Pancreas (tissue), 10 donors: ENCODE data around the gene HS3ST4. TPM values are rescaled to one million over a fixed set of nuclear protein-coding genes. Genes with fewer than 3 reads are reported as not detected.

Source experiments
- ATAC-seq, 4 donors: fragments of 200-7000 bp; cut with Tn5 transposase; one replicate each; pipeline versions ENCODE4 v1.8.0 to v1.9.1; 2020; ENCODE audit warnings: mild to moderate bottlenecking in 4 of 4, moderate library complexity in 4 of 4
- DNase-seq, 6 donors: peaks; one replicate each; pipeline ENCODE4 v3.0.0-alpha.2; 2020
- FAIRE-seq: peaks from 2 replicates; lab custom pipeline; 2012; peaks lifted over from hg19 to GRCh38; lab: Jason Lieb, UNC
- H3K27ac ChIP-seq, 4 donors: fragments of 200-600 bp; sonication (generic); 1 replicate in 3 of 4; 2 replicates in 1 of 4; pipeline versions ENCODE4 v1.5.0 to v1.8.0; 2020
- H3K27me3 ChIP-seq, 4 donors: fragments of 200-600 bp; one replicate each; pipeline ENCODE4 v1.8.0; 2021
- H3K36me3 ChIP-seq, 3 donors: fragments of 200-600 bp; sonication (generic) in 1 of 3; one replicate each; pipeline versions ENCODE4 v1.5.0 to v1.8.0; 2020 to 2021
- H3K4me1 ChIP-seq, 3 donors: fragments of 200-600 bp; one replicate each; pipeline ENCODE4 v1.8.0; 2021
- H3K4me3 ChIP-seq, 4 donors: fragments of 200-600 bp; sonication (generic) in 2 of 4; one replicate each; pipeline versions ENCODE4 v1.5.0 to v1.8.0; 2020 to 2021
- H3K9me3 ChIP-seq, 4 donors: fragments of 200-600 bp; one replicate each; pipeline ENCODE4 v1.8.0; 2021
- WGBS, 2 donors: extraction: QIAGEN DNeasy Blood & Tissue Kit; methylation state at CpG; one replicate each; pipeline ENCODE4 v1.1.7; 2013; 5-methylcytosine and 5-hydroxymethylcytosine counted together
- intact Hi-C, 3 donors: fragments of 100-400 bp; cut with DNase I; formaldehyde crosslinking; loops; one replicate each; pipeline versions ENCODE4 v1.11.1 to v1.14.2; 2022
- polyA plus RNA-seq, 2 donors: library from polyadenylated mRNA; stranded (reverse); fragments of 200-250 nt; gene quantifications; one replicate each; pipeline ENCODE4 v1.2.3, GENCODE V29; 2013
- total RNA-seq, 6 donors: library from RNA; stranded (reverse); fragmentation: NEBNext Ultra II Directional in 4 of 6; extraction: Animal tissue kit (Norgen Biotek cat#: 25700) in 4 of 6; gene quantifications; one replicate each; pipeline versions ENCODE4 v1.2.1 to v1.2.4, GENCODE V29; 2021 to 2023
- TF ChIP-seq, protein P1 (sequence below), 4 donors: fragments of 200-600 bp; sonication (generic) in 3 of 4; IDR thresholded peaks; one replicate each; pipeline versions ENCODE4 v1.5.0 to v1.8.0; 2021; ENCODE audit warnings: antibody characterized with exemption in 4 of 4
- donor health status: healthy with polysubstance abuse.
- donor health status: DM: no; HTN: no; CAD: no; lungs with moderate emphysema.
- donor health status: DM: no; HTN: no; CAD: no.
- donor health status: control.
- donor health status: control.
- donor health status: Bipolar disorder and iron deficiency.
- donor health status: DM: yes; HTN: yes; CAD: no.
- donor health status: DM: no; HTN: no; CAD: no.
- donor health status: DM: no; HTN: no; CAD: no.
- donor health status: DM: yes; HTN: yes; CAD: no.

The HS3ST4 gene
- total and polyA plus RNA-seq, 8 donors: 0.05 to 0.19 TPM; not detected in 6

DNA sequence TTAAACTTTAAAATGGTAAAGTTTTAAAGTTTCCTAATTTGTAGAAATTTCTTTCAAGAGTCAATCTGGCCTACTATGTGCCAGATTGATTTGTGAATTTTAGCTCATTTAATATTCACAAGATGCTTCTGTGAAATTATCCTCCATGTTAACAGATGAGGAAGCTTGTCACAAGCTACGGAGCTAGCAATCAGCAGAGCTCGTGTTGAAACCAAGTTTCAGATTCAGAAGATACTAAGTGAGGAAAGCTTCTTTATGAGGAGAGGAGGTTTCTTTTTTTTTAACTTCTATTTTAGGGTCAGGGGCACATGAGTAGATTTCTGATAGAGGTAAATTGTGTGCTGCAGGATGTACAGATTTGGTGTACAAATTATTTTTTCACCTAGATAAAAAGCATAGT is 135.9 kb downstream of the HS3ST4 start:
- ATAC-seq (no peak), FAIRE-seq (no peak)

DNA sequence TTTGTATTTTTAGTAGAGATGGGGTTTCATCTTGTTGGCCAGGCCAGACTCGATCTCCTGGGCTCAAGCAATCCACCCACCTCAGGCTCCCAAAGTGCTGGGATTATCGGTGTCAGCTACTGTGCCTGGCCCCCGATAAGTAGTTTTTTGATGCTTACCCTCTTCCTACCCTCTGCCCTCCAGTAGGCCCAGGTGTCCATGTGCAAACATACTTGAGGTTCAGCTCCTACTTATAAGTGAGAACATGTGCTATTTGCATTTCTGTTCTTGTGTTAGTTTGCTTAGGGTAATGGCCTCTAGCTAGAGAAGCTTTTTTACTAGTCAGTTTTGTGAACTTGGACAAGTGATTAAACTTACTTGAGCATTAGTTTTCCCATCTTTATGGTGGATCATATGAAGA is 136.8 kb downstream of the HS3ST4 start:
- ATAC-seq (no peak), FAIRE-seq (no peak), DNase-seq (no peak)
- no peaks in the 10 kb centered on the region for H3K36me3 ChIP-seq
- no peaks in the 10 kb centered on the region for H3K4me1 ChIP-seq
- no peaks in the 10 kb centered on the region for H3K9me3 ChIP-seq
- H3K27me3 ChIP-seq: no peaks in the 10 kb centered on the region
- H3K4me3 ChIP-seq: no peak overlapping the region
- intact Hi-C loops: no loop called here
- TF ChIP-seq, protein P1, sequence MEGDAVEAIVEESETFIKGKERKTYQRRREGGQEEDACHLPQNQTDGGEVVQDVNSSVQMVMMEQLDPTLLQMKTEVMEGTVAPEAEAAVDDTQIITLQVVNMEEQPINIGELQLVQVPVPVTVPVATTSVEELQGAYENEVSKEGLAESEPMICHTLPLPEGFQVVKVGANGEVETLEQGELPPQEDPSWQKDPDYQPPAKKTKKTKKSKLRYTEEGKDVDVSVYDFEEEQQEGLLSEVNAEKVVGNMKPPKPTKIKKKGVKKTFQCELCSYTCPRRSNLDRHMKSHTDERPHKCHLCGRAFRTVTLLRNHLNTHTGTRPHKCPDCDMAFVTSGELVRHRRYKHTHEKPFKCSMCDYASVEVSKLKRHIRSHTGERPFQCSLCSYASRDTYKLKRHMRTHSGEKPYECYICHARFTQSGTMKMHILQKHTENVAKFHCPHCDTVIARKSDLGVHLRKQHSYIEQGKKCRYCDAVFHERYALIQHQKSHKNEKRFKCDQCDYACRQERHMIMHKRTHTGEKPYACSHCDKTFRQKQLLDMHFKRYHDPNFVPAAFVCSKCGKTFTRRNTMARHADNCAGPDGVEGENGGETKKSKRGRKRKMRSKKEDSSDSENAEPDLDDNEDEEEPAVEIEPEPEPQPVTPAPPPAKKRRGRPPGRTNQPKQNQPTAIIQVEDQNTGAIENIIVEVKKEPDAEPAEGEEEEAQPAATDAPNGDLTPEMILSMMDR (IDR thresholded peaks at IDR 0.05): no peak
- 73 to 90% methylated on average over 3 of the region's 3 CpGs for WGBS, 2 donors
- H3K27ac ChIP-seq: no peak overlapping the region

More for the DNA sequence above, 135.9 kb downstream of the HS3ST4 start:
- Histone ChIP-seq H3K27me3 (no peaks in the 10 kb centered on the region), H3K9me3 (no peaks in the 10 kb centered on the region), H3K27ac (no peak overlapping the region), H3K4me3 (no peak overlapping the region), H3K4me1 (no peaks in the 10 kb centered on the region), H3K36me3 (no peaks in the 10 kb centered on the region)
- intact Hi-C loops: no loop called here
- no peak for DNase-seq
- 42 to 70% methylated on average over 2 of the region's 2 CpGs for WGBS, 2 donors
- TF ChIP-seq, protein P1 (IDR thresholded peaks at IDR 0.05): no peak

DNA sequence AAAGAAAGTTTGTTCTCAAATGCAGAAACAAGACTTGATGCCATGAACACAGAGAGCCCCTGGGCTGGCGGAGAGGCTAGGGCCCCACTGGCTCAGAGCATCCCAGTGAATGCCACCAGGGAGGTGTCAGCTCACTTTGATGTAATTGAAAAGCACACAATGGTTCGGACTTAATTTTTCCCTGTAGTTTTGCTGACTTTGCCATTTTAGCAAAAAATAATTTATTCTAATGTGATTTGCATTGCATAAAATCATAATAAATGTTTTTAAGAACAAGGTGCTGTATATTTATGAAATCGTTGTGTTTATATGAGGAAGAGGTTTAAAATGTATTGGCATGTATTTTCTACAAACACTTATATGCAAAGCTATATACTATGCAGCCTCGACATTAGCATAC is 140.5 kb downstream of the HS3ST4 start:
- 60 to 74% methylated on average over 4 of the region's 4 CpGs for WGBS, 2 donors
- Histone ChIP-seq H3K36me3 (no peaks in the 10 kb centered on the region), H3K9me3 (no peaks in the 10 kb centered on the region), H3K27ac (no peak overlapping the region), H3K4me3 (no peak overlapping the region), H3K4me1 (no peaks in the 10 kb centered on the region), H3K27me3 (peaks cover 0 to 6% (median 0%) of the 10 kb centered on the region in 4 donors)
- DNase-seq: no peak
- intact Hi-C loops: no loop called here
- TF ChIP-seq, protein P1 (IDR thresholded peaks at IDR 0.05): no peak
- no peak for FAIRE-seq
- no peak for ATAC-seq

DNA sequence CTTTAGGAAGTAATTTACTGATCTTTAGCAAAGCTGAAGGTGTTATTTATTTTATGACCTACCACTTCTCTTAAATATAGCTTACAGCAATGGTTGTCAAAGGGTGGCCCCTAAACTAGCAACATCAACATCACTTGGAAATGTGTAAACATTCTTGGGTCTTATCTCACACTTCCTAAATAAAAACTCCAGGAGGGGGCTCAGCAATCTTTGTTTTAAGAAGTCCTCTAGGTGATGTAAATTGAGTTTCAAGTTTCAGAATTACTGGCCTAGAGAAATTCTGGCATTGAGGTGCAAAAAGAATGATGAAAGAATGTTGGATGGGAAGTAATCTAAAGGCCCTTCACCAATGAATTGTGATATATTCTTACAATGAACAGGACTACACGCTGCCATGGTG is 142.3 kb downstream of the HS3ST4 start:
- intact Hi-C loops: no loop called here
- DNase-seq (no peak), FAIRE-seq (no peak), ATAC-seq (no peak)
- Histone ChIP-seq H3K27me3 (peaks cover 0 to 8% (median 0%) of the 10 kb centered on the region in 4 donors), H3K4me1 (no peaks in the 10 kb centered on the region), H3K36me3 (no peaks in the 10 kb centered on the region), H3K9me3 (no peaks in the 10 kb centered on the region), H3K27ac (no peak overlapping the region), H3K4me3 (no peak overlapping the region)
- TF ChIP-seq, protein P1 (IDR thresholded peaks at IDR 0.05): no peak
- 47 to 50% methylated on average over 1 of the region's 1 CpG for WGBS, 2 donors

DNA sequence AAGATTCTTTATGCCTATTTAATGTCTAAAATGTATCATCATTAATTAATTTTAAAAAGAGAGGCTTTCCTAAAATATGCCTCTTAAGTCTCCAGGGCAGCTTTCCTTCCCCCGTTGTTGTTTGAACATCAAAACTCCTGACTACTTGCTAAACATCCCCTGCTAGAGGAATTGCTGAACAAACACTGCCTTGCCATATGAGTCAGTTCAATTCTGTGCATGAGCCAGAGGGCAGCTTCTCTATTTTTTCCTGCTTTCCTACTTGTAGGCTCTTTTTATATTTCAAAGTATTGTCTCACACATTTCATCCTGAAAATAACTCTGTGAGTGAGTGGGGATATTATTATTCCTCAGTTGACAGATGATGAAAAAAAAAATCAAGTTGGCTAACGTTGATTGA is 143.4 kb downstream of the HS3ST4 start:
- ATAC-seq: no peak
- Histone ChIP-seq H3K27me3 (peaks cover 0 to 8% (median 0%) of the 10 kb centered on the region in 4 donors), H3K27ac (no peak overlapping the region), H3K4me1 (no peaks in the 10 kb centered on the region), H3K4me3 (no peak overlapping the region), H3K9me3 (no peaks in the 10 kb centered on the region), H3K36me3 (no peaks in the 10 kb centered on the region)
- no peak for DNase-seq
- intact Hi-C loops: no loop called here
- TF ChIP-seq, protein P1 (IDR thresholded peaks at IDR 0.05): no peak
- FAIRE-seq: no peak
- 11 to 12% methylated on average over 2 of the region's 2 CpGs for WGBS, 2 donors
